Naive thymus-derived CD4-positive, alpha-beta T cell (primary cell): ENCODE results near the gene CDK17. TPM values are rescaled to one million over a fixed set of nuclear protein-coding genes. Genes with fewer than 3 reads are reported as not detected.

Experiments used
- ATAC-seq: fragments of 150-1000 bp; cut with Tn5 transposase; 2 replicates; pipeline ENCODE4 v1.10.0; 2021; ENCODE audit warnings: mild to moderate bottlenecking, moderate library complexity
- CTCF ChIA-PET: fragments of 350-600 bp; sonication (Branson Sonifier 250); formaldehyde crosslinking; loops from one replicate; lab custom pipeline; 2021; ENCODE audit warnings: antibody characterized with exemption; lab: Charles Lee
- POLR2A ChIA-PET: fragments of 350-600 bp; sonication (Branson Sonifier 250); formaldehyde crosslinking; loops from one replicate; lab custom pipeline; 2021; ENCODE audit warnings: antibody characterized with exemption, inconsistent platforms; lab: Charles Lee
- DNase-seq, 9 donors: peaks; one replicate each; pipeline versions ENCODE4 v3.0.0 to v3.0.0-alpha.2; 2020 to 2022; ENCODE audit warnings: mixed read lengths in 1 of 9
- H3K27ac ChIP-seq: one replicate; pipeline ENCODE4 v1.7.0; 2013; ENCODE audit warnings: mild to moderate bottlenecking, low read depth, low read length, moderate library complexity
- H3K27me3 ChIP-seq, 2 donors: one replicate each; pipeline ENCODE4 v1.7.0; 2013; ENCODE audit warnings: low read length in 2 of 2, mild to moderate bottlenecking in 2 of 2, moderate library complexity in 2 of 2; ENCODE audit not compliant: control insufficient read depth in 2 of 2, insufficient read depth in 2 of 2
- H3K36me3 ChIP-seq, 3 experiments: 1 replicate in 2 of 3; 2 replicates in 1 of 3; pipeline ENCODE4 v1.7.0; 2013; ENCODE audit warnings: low read length in 3 of 3, mild to moderate bottlenecking in 3 of 3, moderate library complexity in 1 of 3; ENCODE audit not compliant: insufficient read depth in 3 of 3, control insufficient read depth in 2 of 3
- H3K4me1 ChIP-seq, 2 donors: one replicate each; pipeline ENCODE4 v1.7.0; 2013; ENCODE audit warnings: low read length in 2 of 2, mild to moderate bottlenecking in 2 of 2, moderate library complexity in 1 of 2; ENCODE audit not compliant: control insufficient read depth in 2 of 2, insufficient read depth in 2 of 2
- H3K4me3 ChIP-seq: 2 replicates; pipeline ENCODE4 v1.7.0; 2013; ENCODE audit warnings: mild to moderate bottlenecking, low read length
- H3K9me3 ChIP-seq, 3 experiments: 1 replicate in 2 of 3; 2 replicates in 1 of 3; pipeline ENCODE4 v1.7.0; 2013; ENCODE audit warnings: low read length in 3 of 3; ENCODE audit not compliant: control insufficient read depth in 2 of 3
- H3K27ac Mint-ChIP-seq, 9 donors: one replicate each; pipeline ENCODE4 v1.8.0; 2020 to 2022; ENCODE audit warnings: mixed read lengths in 9 of 9, mild to moderate bottlenecking in 8 of 9, moderate library complexity in 5 of 9, inconsistent platforms in 2 of 9
- H3K27me3 Mint-ChIP-seq, 5 donors: one replicate each; pipeline ENCODE4 v1.8.0; 2021 to 2022; ENCODE audit warnings: mixed read lengths in 5 of 5, mild to moderate bottlenecking in 1 of 5
- H3K36me3 Mint-ChIP-seq, 5 donors: one replicate each; pipeline ENCODE4 v1.8.0; 2020 to 2022; ENCODE audit warnings: mixed read lengths in 5 of 5, mild to moderate bottlenecking in 3 of 5, inconsistent platforms in 1 of 5
- H3K4me1 Mint-ChIP-seq, 7 donors: one replicate each; pipeline ENCODE4 v1.8.0; 2020 to 2022; ENCODE audit warnings: mixed read lengths in 7 of 7, mild to moderate bottlenecking in 3 of 7, inconsistent platforms in 1 of 7
- H3K4me3 Mint-ChIP-seq, 10 donors: one replicate each; pipeline ENCODE4 v1.8.0; 2020 to 2022; ENCODE audit warnings: mild to moderate bottlenecking in 10 of 10, mixed read lengths in 10 of 10, moderate library complexity in 6 of 10, inconsistent platforms in 2 of 10
- H3K9me3 Mint-ChIP-seq, 11 donors: one replicate each; pipeline ENCODE4 v1.8.0; 2020 to 2022; ENCODE audit warnings: mixed read lengths in 11 of 11, mild to moderate bottlenecking in 4 of 11, inconsistent platforms in 1 of 11, moderate library complexity in 1 of 11
- intact Hi-C, 2 donors: fragments of 100-400 bp; cut with micrococcal nuclease; formaldehyde crosslinking; loops; one replicate each; pipeline ENCODE4 v1.15.1; 2023
- polyA plus RNA-seq, 2 donors: library from polyadenylated mRNA; unstranded; fragments of 300-500 nt; fragmentation: Illumina TruSeq; gene quantifications; one replicate each; pipeline ENCODE4 v1.2.3, GENCODE V29; 2021
- total RNA-seq, 6 experiments: library from RNA in 5 of 6; stranded (reverse) in 5 of 6; gene quantifications; 1 replicate in 5 of 6; 2 replicates in 1 of 6; pipeline ENCODE4 v1.2.3 and lab custom pipeline; 2021 to 2026

CDK17 gene
- total and polyA plus RNA-seq, 7 experiments from 2014 or later: 30.0 to 112 (median 67.0) TPM

DNA sequence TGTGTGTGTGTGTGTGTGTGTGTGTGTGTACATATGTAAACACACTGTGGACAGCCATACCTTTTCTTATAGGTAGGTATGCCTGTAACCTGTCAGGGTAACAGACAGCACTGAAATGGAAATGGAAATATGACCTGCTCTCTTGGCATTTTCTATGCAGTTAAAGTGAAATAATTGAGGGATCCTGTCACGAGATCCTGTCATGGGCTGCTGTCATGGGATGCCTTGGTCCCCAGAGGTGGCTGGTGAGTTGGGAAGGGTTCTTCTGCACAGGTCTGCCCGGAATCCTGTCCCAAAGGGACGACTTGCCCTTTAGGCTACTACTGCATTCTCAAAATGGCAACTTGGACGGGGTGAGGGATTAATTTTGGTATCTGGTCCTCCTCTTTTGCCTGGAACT is 158.8 kb downstream of the CDK17 start:
- H3K4me3 ChIP-seq: peak overlapping the region; percentile 28
- intact Hi-C loops: loop anchor here in 1 of 2 donors (5.0 kb wide), 1 partner anchor 246 kb away; the partner anchor contains the start of gene CFAP54
- Mint-ChIP-seq H3K9me3 (no peaks in the 10 kb centered on the region), H3K36me3 (peaks cover 0 to 17% (median 10%) of the 10 kb centered on the region in 5 donors), H3K4me3 (peak overlapping the region in 9 of 10 donors; percentile 46 to 71 (median 62)), H3K4me1 (peaks cover 35 to 74% (median 67%) of the 10 kb centered on the region in 7 donors), H3K27me3 (no peaks in the 10 kb centered on the region), H3K27ac (peak overlapping the region; percentile 58 to 98 (median 91))
- H3K9me3 ChIP-seq: no peaks in the 10 kb centered on the region
- CTCF ChIA-PET: no interaction called here
- H3K4me1 ChIP-seq: peaks cover 37 to 54% of the 10 kb centered on the region in 2 donors
- POLR2A ChIA-PET: interaction anchor here (1.0 kb wide), 1 partner anchor 10 kb away, joined by 3 read pairs; no protein-coding TSS in a partner anchor
- peak overlapping the region; percentile 73 for H3K27ac ChIP-seq
- no peaks in the 10 kb centered on the region for H3K27me3 ChIP-seq
- DNase-seq: no peak
- H3K36me3 ChIP-seq: peaks cover 0 to 5% (median 0%) of the 10 kb centered on the region in 3 experiments
- ATAC-seq: no peak

DNA sequence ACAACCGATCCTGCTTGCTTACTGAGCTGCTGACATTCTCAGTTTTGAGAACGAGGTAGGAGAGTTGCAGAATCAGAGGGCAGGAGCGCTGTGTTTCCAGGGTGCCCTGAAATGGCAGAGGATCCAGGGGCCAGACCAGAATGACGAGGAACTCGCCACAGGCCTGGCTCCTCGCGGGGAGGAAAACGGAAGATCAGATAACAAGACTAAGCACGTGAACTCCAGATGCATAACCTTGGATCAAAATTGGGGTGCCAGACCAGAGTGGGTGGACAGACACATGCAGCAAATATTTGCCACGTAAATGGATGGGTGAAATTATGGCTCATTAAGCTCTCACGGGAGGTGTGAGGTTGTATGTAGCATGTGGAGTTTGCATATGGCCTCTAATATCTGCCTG is 159.6 kb downstream of the CDK17 start:
- Histone ChIP-seq H3K4me3 (no peak overlapping the region), H3K36me3 (no peaks in the 10 kb centered on the region), H3K9me3 (no peaks in the 10 kb centered on the region), H3K4me1 (peaks cover 45 to 62% of the 10 kb centered on the region in 2 donors), H3K27me3 (no peaks in the 10 kb centered on the region), H3K27ac (peak overlapping the region; percentile 73)
- Mint-ChIP-seq H3K27me3 (no peaks in the 10 kb centered on the region), H3K4me1 (peaks cover 42 to 82% (median 75%) of the 10 kb centered on the region in 7 donors), H3K4me3 (peak overlapping the region in 4 of 10 donors; percentile 10 to 38 (median 24)), H3K9me3 (peaks cover 0 to 2% (median 0%) of the 10 kb centered on the region in 11 donors), H3K36me3 (peaks cover 0 to 22% (median 8%) of the 10 kb centered on the region in 5 donors), H3K27ac (peak overlapping the region in 8 of 9 donors; percentile 57 to 98 (median 92))
- ChIA-PET CTCF (no interaction called here), POLR2A (interaction anchor here (0.7 kb wide), 1 partner anchor 28 kb away, joined by 3 read pairs; no protein-coding TSS in a partner anchor)
- ATAC-seq (no peak), DNase-seq (no peak)
- intact Hi-C loops: loop anchor here in 1 of 2 donors (5.0 kb wide), 1 partner anchor 247 kb away; the partner anchor contains the start of gene CFAP54

DNA sequence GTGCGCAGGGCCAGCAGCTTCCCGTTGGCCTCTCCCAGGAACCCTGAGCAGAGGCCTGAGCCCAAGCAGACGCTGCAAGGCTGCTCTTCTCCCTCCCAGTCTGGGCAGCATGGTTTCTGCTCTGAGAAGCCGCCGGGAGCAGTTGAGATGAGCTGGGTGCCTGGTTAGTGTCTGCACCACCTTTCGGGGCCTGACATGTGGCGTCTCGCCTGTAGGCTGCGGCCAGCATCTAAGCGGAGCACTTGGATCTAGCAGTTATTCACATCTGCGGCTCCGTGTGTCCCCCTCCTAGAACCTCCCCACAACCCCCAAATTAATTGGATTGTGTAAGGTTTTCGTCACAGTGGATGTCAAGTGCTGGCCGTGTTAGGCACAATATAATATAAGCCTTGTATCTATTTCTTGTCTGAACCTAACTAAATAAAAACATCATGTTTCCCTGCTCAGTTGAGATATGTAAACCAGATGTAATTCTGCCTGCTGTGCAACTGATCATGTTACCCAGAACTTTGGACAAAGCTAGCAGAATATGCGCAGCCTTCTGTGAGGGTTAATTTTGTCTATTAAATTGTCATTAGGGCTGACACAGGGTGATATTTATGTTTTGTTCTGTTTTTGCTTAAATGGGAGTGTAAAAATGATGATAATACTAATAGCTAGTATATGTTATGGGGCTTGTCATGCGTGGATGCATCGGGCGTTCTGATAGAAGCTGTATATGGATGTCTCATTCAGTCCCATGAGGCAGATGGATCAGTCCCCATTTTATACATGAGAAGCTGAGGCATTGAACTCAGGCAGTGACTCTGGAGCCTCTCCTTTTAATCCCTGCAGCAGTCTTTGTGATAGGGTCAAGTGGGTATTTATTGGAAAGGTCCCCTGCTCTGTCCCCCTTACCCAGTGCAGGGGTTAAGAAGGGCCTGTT is 160.3 kb downstream of the CDK17 start:
- intact Hi-C loops: loop anchor here in 1 of 2 donors (5.0 kb wide), 1 partner anchor 247 kb away; the partner anchor contains the start of gene CFAP54

DNA sequence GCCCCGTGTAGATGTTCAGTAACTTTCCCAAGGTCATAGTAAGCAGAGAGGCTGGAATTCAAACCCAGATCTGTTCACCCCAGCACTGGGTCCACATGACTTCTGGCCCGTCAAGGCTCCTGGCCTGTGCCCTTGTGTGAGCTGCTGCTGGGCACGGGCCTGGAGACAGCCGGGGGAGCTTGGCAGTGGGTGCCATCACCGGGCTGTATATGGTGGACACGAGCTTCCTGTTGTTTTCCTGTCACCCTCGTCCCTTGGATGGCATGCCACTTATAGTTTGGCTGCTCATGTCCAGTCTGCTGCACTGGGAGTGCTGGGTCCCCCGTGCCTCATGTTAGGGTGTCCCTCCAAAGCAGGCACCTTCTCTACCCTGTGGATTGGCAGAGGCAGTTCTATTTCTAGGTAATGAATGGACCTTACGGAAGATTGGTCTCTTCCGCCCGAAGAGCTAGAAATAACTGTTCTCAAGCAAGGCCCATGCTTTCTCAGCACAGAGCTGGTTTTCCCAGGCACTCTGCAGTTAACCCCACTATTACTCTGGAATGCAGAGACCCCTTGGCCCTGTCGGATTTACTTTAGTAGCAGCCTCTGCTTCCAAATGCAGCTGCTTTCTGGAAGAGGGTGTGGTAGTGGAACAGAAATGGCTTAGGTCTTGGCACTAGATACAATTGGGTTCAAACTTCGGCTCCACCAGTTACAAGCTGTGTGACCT is 161.7 kb downstream of the CDK17 start:
- POLR2A ChIA-PET: interaction anchor here (0.5 kb wide), 1 partner anchor 270 kb away, joined by 4 read pairs; no protein-coding TSS in a partner anchor
- peaks cover 0 to 2% (median 0%) of the 10 kb centered on the region in 11 donors for H3K9me3 Mint-ChIP-seq
- intact Hi-C loops: no loop called here
- H3K4me1 ChIP-seq: peaks cover 45 to 66% of the 10 kb centered on the region in 2 donors
- H3K27me3 Mint-ChIP-seq: no peaks in the 10 kb centered on the region
- peaks cover 55 to 97% (median 84%) of the 10 kb centered on the region in 7 donors for H3K4me1 Mint-ChIP-seq
- H3K27ac ChIP-seq: no peak overlapping the region
- ATAC-seq (no peak), DNase-seq (no peak)
- H3K27me3 ChIP-seq: no peaks in the 10 kb centered on the region
- peak overlapping the region in 3 of 10 donors; percentile 55 to 70 (median 57) for H3K4me3 Mint-ChIP-seq
- no peaks in the 10 kb centered on the region for H3K36me3 ChIP-seq
- H3K36me3 Mint-ChIP-seq: peaks cover 0 to 27% (median 8%) of the 10 kb centered on the region in 5 donors
- H3K27ac Mint-ChIP-seq: peak overlapping the region; percentile 73 to 89 (median 84)
- no peaks in the 10 kb centered on the region for H3K9me3 ChIP-seq
- no peak overlapping the region for H3K4me3 ChIP-seq
- CTCF ChIA-PET: interaction anchor here (0.6 kb wide), 2 partner anchors 30 to 373 kb away, joined by 3 read pairs; no protein-coding TSS in a partner anchor

More for the DNA sequence above, 160.3 kb downstream of the CDK17 start:
- ChIA-PET POLR2A (interaction anchor here (0.6 to 0.7 kb wide), 2 partner anchors 29 to 45 kb away, joined by 3 read pairs; no protein-coding TSS in a partner anchor), CTCF (no interaction called here)
- Mint-ChIP-seq H3K4me3 (peak overlapping the region in 3 of 10 donors; percentile 10 to 38 (median 28)), H3K4me1 (peaks cover 48 to 84% (median 77%) of the 10 kb centered on the region in 7 donors), H3K27me3 (no peaks in the 10 kb centered on the region), H3K27ac (peak overlapping the region; percentile 28 to 98 (median 91)), H3K9me3 (peaks cover 0 to 2% (median 0%) of the 10 kb centered on the region in 11 donors), H3K36me3 (peaks cover 0 to 27% (median 8%) of the 10 kb centered on the region in 5 donors)
- Histone ChIP-seq H3K27ac (peak overlapping the region; percentile 73), H3K27me3 (no peaks in the 10 kb centered on the region), H3K9me3 (no peaks in the 10 kb centered on the region), H3K4me1 (peaks cover 45 to 66% of the 10 kb centered on the region in 2 donors), H3K4me3 (no peak overlapping the region), H3K36me3 (no peaks in the 10 kb centered on the region)
- DNase-seq (no peak), ATAC-seq (no peak)

DNA sequence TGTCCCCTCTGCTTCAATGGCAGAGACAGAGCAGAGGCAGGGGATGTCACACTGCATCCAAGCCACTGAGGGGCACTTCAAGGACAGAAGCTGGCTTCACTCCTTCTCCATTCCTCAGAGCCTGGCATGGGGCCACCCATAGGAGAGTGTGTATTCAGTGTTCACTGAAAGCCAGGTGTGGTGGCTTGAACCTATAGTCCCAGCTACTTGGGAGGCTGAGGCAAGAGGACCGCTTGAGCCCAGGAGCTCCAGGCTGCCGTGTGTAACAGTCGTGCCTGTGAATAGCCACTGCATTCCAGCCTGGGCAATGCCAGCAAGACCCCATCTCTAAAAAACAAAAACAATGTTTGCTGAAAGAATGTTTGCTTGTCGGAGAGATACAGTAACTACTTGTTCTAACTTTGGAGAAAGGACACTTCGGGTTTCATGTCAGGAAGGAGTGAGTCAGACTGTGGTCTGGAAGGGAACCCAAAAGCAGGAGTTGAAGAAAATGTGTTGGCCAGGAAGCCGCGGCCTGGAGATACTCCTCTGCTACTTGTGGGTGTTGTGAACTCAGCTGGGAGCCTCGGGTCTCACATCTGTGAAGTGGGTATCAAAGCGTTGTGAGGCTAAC is 162.7 kb downstream of the CDK17 start:
- H3K36me3 Mint-ChIP-seq: peaks cover 0 to 24% (median 4%) of the 10 kb centered on the region in 5 donors
- H3K9me3 Mint-ChIP-seq: peaks cover 0 to 2% (median 0%) of the 10 kb centered on the region in 11 donors
- H3K4me1 Mint-ChIP-seq: peaks cover 46 to 91% (median 77%) of the 10 kb centered on the region in 7 donors
- Histone ChIP-seq H3K9me3 (no peaks in the 10 kb centered on the region), H3K4me3 (no peak overlapping the region), H3K36me3 (no peaks in the 10 kb centered on the region), H3K27ac (peak overlapping the region; percentile 20), H3K27me3 (no peaks in the 10 kb centered on the region), H3K4me1 (peaks cover 43 to 62% of the 10 kb centered on the region in 2 donors)
- H3K27ac Mint-ChIP-seq: peak overlapping the region; percentile 73 to 89 (median 84)
- ChIA-PET CTCF (no interaction called here), POLR2A (interaction anchor here (0.5 to 1.3 kb wide), 3 partner anchors 163 to 1223 kb away, joined by 3 to 5 read pairs (median 4); partner anchors contain the start of gene CDK17)
- H3K27me3 Mint-ChIP-seq: no peaks in the 10 kb centered on the region
- ATAC-seq: peak; percentile 33
- intact Hi-C loops: no loop called here
- H3K4me3 Mint-ChIP-seq: peak overlapping the region in 9 of 10 donors; percentile 22 to 70 (median 41)
- peak in 1 of 9 donors; percentile 56 for DNase-seq
